SU-DHL-6 (cell line): ENCODE results near the gene TNFAIP8.

Experiments used
- H2AFZ ChIP-seq: fragments of 200-600 bp; sonication (generic); 2 replicates; pipeline ENCODE4 v1.6.1; 2014; ENCODE audit warnings: low read depth, mild to moderate bottlenecking, moderate library complexity, mixed read lengths, antibody characterized with exemption, low read length; ENCODE audit not compliant: severe bottlenecking
- H3F3A ChIP-seq: fragments of 200-600 bp; shearing (Covaris generic); 2 replicates; pipeline ENCODE4 v1.6.0; 2016; ENCODE audit warnings: antibody characterized with exemption, mild to moderate bottlenecking; ENCODE audit not compliant: insufficient read depth
- H3K27ac ChIP-seq: fragments of 200-600 bp; sonication (generic); 2 replicates; pipeline ENCODE4 v1.5.1; 2016; ENCODE audit warnings: low read depth, mild to moderate bottlenecking, low read length, moderate library complexity, mixed read lengths
- H3K27me3 ChIP-seq: fragments of 200-600 bp; sonication (generic), shearing (Covaris generic); 2 replicates; pipeline ENCODE4 v1.6.0; 2014; ENCODE audit warnings: mild to moderate bottlenecking, low read length
- H3K36me3 ChIP-seq: fragments of 200-600 bp; sonication (generic); 2 replicates; pipeline ENCODE4 v1.6.1; 2014; ENCODE audit warnings: mild to moderate bottlenecking, low read length, mixed read lengths
- H3K4me2 ChIP-seq: fragments of 300-600, 200-600 bp; shearing (Covaris generic), sonication (generic); 2 replicates; pipeline ENCODE4 v1.6.0; 2014; ENCODE audit warnings: low read length, low read depth, mild to moderate bottlenecking; ENCODE audit not compliant: poor library complexity, severe bottlenecking
- H3K4me3 ChIP-seq: fragments of 200-600 bp; sonication (generic); 2 replicates; pipeline ENCODE4 v1.5.1; 2014; ENCODE audit warnings: antibody characterized with exemption, low read length, mild to moderate bottlenecking, mixed read lengths; ENCODE audit not compliant: insufficient read depth, poor library complexity, severe bottlenecking
- H3K79me2 ChIP-seq: fragments of 200-600 bp; sonication (generic); 2 replicates; pipeline ENCODE4 v1.6.1; 2014; ENCODE audit warnings: mild to moderate bottlenecking, low read length, moderate library complexity; ENCODE audit not compliant: insufficient read depth
- H3K9ac ChIP-seq: fragments of 200-600 bp; sonication (generic); 2 replicates; pipeline ENCODE4 v1.7.0; 2014; ENCODE audit warnings: mild to moderate bottlenecking, low read length
- H3K9me2 ChIP-seq: fragments of 200-600 bp; sonication (generic); replicated peaks from 2 replicates; pipeline ENCODE4 v1.6.1; 2014; ENCODE audit warnings: low read length; ENCODE audit not compliant: insufficient read depth
- H3K9me3 ChIP-seq: fragments of 200-600 bp; sonication (generic); 2 replicates; pipeline ENCODE4 v1.6.1; 2014; ENCODE audit warnings: low read length, mixed read lengths; ENCODE audit not compliant: insufficient read depth
- H4K20me1 ChIP-seq: fragments of 200-600 bp; sonication (generic); 2 replicates; pipeline ENCODE4 v1.6.1; 2014; ENCODE audit warnings: low read depth, mild to moderate bottlenecking, antibody characterized with exemption, low read length, moderate library complexity, mixed read lengths
- CTCF ChIP-seq: fragments of 200-600 bp; sonication (generic); IDR thresholded peaks from one replicate; pipeline ENCODE4 v1.5.1; 2017; ENCODE audit warnings: antibody characterized with exemption, mild to moderate bottlenecking, low read length, moderate library complexity; ENCODE audit not compliant: insufficient read depth, poor library complexity, severe bottlenecking
- EZH2phosphoT487 ChIP-seq: fragments of 200-600 bp; sonication (generic), shearing (Covaris generic); conservative IDR thresholded peaks from 2 replicates; pipeline ENCODE4 v1.6.1; 2018; ENCODE audit warnings: mild to moderate bottlenecking, antibody characterized with exemption, low read length, moderate library complexity, mixed read lengths

TNFAIP8 gene

GRCh38 chr5:119445544-119445943 lies 89.7 kb downstream of the TNFAIP8 start:
- Histone ChIP-seq H2AFZ (no peak overlapping the region), H3K27me3 (no peaks in the 10 kb centered on the region), H3K4me3 (no peak overlapping the region), H3K9ac (no peak overlapping the region), H3K36me3 (no peaks in the 10 kb centered on the region), H4K20me1 (no peaks in the 10 kb centered on the region), H3K4me2 (no peak overlapping the region), H3K9me3 (0 out of 2 replicates have a peak, but pooled peaks cover 3% of the 10 kb centered on the region), H3K79me2 (no peaks in the 10 kb centered on the region), H3K27ac (no peak overlapping the region), H3K9me2 (no peaks in the 10 kb centered on the region), H3F3A (no peaks in the 10 kb centered on the region)
- TF ChIP-seq CTCF (no peak), EZH2phosphoT487 (no peak)
